Stromal cell of bone marrow (primary cell): Measurements from ENCODE around the gene HOMER3.

Experiments used
- DNase-seq: peaks from one replicate; pipeline ENCODE4 v3.0.0-alpha.2; 2012; ENCODE audit warnings: low read depth

HOMER3 gene

DNA sequence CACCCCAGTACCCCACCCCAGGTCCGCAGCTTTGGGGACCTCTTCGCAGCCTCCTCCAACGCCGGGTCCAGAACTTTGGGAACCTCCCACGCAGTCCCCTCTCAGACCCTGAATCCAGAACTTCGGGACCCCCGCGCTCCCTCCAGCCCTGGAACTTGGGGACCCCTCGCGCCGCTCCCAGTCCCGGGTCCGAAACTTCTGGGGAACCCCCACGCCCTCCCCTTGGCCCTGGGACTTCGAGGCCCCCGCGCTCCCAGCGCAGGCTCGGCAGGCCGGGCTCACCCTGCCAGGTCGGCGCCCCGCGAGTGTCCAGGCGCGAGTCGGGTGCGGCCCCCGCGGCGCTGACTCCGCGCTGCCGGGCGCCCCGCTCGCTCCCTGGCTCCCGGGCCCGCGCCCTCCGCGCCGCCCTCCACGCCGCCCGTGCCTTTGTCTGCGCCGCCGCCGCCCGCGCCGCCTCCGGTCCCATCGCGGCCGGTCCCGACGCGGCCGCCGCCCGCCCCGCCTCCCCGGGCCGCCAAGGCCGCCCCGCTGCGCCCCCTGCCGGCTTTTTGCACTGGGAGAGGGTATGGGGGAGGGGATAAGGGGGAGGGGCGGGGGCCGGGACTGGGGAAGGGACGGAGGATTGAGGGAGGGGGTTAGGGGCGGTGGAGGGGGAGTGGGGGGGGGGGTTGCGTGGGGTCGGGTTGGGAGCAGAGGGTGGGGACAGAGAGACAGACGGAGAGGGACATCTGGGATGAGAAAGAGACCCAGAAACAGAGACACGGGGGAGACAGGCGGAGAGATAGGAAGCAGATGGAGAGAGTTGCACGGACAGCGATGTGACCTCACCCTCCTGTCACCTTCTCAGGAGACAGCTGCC lies at the start of gene HOMER3:
TSS of gene HOMER3 (minus strand) at position 449 of the 859 bp plus-strand sequence. CDS start 2,235 bp downstream, outside the sequence.
- peak; percentile 43 for DNase-seq

DNA sequence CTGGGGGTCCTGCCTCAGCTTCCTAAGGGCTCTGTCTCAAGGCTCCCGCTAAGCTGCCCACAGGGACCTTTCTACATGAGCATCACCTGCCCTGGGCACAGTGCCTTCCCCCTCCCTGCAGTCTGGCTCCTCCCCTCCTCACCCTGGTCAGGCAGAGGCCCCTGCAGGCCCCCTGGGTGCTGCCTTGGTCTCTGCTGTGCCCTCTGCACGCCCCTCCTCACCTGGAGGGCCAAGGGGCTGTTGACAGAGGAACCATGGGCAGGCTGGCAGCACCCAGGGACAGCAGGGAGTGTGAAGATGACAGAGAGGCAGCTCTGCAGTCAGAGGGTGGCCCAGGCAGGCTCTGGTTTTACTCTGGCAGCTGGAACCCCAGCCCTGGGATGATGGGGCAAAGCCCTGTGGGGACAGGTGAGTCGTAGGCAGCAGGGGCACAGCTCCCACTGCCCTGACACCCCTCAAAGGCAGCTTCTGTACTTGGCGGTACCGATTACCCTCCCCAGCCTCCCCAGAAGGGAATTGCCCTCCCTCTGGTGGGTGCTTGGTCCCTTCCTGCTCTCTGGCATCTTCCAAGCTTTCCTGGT lies 49.2 kb upstream of the HOMER3 start:
- no peak for DNase-seq

DNA sequence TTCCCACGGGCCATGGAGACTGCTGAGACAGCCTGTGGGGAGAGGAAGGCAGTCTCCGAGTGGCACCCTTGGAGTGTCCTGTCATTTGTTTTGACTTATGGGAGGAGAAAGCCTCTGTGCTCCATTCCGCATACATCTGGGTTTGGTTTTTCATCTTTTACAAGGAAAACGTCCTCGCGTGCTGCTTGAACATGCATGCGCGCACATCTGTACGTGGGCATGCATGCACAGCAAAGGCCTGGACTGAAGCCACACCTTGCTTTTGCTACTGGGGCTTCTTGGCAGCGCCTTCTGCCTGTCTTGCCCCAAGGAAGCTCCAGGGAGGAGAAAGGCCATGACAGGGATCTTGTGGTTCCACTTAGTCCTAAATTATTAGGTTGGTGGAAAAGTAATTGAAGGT lies 48.3 kb upstream of the HOMER3 start:
- DNase-seq: no peak

DNA sequence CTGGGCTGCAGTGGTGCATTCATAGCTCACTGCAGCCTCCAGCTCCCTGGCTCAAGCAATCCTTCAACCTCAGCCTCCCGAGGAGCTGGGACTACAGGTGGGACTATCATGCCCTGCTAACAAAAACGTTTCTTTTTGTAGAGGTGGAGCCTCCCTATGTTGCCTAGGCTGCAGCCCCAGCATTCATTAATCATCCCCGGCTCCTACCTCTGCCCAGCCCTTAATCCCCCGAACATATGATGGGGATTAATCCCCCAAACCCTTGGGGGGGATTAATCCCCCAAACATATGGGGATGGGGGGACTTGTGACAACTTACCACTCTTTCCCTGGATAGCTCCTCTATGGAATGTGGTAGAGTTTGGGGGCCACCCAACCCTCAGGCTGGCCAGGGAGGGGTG lies 46.4 kb upstream of the HOMER3 start:
- DNase-seq: no peak

DNA sequence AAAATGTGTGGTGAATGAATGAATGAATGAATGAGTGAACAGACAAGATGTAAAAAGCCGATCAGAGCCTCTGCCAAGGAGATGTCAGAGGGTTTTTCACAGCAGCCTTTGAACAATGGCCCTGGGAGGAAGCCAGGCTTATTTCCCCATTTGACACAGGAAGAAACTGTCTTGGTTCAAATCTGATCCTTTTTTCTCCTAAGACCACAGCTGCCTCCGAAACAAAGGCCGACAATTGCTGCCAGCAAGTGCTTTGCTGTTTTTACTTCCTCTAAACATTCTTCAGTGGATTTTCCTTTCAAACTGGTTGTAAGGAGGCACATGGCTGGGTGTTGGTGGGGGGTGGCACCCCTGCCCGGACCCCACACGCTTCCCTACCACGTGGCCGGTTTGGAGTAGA lies 44.2 kb upstream of the HOMER3 start:
- no peak for DNase-seq

DNA sequence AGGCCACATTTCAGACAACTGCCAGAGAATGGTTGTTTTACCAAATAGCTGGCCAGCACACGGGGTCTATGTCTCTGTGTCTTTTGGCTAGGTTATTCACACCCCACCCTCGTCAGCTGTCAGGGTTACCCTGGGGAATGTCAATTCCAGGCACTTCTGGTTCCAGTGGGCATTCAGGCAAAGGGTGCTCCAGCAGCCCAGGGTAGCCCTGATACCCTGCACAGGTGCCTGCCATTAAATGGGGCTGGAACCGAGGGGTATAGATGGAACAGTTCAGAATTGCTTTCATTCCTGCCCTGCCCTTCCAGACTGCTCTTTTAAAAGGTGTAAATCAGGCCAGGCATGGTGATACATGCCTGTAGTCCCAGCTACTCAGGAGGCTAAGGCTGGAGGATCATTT lies 43.2 kb upstream of the HOMER3 start:
- no peak for DNase-seq

DNA sequence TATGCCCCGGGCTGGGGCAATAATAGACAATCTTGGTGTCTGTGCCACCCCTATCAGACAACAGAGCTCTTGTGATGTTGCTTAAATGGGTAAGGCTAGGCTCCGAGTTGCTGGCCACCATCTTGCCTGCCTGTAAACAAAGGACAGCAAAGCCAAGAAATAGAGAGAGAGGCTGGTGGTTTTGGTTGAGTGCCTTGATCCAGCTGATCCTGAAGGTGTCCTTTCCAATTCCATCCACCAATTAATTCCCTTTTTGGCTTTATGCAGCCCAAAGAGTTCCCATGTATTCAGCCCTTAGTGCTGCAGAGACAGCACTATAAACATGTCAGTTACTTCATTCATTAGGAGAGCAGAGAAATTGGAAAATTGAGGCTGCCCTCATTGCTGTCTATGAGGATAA lies 41.7 kb upstream of the HOMER3 start:
- no peak for DNase-seq

DNA sequence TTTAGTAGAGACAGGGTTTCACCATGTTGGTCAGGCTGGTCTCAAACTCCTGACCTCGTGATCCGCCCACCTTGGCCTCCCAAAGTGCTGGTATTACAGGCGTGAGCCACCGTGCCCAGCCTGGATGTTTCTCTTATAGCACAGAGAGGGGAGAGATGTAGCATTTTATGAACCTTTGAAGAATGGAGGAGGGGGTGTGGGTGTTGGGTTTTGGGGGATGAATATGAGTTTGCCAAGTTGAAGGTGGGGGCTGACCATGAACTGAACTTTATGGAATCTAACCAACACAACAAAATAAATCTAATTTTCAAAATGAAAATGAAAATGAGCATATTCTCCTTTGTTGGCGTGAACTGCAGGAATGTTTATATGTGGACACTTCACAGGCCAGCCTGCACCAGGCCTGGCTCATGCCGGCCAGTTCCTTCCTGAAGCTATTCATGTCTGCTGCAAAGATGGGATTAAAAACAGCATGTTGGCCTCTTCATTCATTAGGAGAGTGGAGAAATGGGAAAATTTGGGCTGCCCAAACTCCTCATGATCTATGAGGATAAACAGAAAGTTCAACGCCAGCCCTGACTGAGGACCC lies 39.5 kb upstream of the HOMER3 start:
- no peak for DNase-seq

DNA sequence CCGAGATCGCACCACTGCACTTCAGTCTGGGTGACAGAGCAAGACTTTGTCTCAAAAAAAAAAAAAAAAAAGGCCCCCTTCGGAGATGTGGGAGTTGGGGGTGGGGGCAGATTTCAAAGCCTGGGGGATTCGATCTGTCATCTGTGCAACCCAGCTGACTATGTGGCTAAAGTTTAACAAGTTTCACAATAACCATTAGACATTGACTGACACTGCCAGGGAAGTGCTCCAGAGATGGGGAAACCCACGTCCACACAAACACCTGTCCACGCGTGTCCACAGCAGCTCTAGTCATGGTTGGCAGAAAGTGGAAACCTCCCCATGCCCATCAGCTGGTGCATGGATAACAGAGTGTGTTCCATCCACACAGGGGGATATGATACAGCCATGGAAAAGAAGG lies 37.6 kb upstream of the HOMER3 start:
- no peak for DNase-seq

DNA sequence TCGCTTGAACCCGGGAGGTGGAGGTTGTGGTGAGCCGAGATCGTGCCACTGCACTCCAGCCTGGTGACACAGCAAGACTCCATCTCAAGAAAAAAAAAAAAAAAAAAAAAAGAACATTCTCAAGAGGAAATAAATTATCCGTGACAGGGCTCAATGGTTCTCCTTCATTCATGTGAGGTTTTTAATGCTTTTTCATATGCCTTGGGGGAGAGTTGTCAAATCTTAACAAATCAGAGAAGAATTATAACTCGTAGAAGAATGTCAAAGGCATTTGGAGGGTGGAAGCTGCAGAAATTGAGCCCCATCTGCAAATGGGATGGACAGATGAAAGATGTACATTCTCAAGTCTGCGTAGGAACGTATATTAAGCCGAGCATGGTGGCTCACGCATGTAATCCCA lies 34.9 kb upstream of the HOMER3 start:
- no peak for DNase-seq

DNA sequence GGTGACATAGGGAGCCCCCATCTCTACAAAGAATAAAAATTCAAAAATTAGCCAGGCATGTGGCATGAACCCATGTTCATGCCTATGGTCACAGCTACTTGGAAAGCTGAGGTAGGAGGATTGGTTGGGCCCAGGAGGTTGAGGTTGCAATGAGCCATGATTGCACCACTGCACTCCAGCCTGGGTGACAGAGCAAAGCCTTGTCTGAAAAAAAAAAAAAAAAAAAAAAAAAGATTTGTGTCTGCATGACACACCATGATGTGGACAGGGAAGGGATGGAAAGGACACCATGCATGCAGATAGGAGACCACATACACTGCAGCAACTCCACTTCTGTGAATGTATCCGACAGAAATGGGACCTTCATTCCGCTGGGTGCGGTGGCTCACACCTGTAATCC lies 34.0 kb upstream of the HOMER3 start:
- no peak for DNase-seq

DNA sequence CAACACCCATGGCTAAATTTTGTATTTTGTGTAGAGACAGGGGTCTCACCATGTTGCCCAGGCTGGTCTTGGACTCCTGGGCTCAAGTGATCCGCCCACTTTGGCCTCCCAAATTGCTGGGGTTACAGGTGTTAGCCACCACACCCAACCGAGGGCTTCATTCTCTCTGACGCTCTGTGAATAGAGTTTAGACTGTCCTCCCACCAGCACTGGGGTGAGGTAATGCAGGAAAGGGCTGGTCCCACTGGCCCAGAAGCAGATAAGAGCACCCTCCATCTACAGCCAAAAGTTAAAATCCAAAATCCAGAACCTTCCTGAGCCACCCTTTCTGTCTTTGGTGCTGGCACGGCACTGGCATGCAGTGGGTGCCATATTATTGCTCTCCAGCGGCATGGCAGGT lies 31.8 kb upstream of the HOMER3 start:
- DNase-seq: no peak

DNA sequence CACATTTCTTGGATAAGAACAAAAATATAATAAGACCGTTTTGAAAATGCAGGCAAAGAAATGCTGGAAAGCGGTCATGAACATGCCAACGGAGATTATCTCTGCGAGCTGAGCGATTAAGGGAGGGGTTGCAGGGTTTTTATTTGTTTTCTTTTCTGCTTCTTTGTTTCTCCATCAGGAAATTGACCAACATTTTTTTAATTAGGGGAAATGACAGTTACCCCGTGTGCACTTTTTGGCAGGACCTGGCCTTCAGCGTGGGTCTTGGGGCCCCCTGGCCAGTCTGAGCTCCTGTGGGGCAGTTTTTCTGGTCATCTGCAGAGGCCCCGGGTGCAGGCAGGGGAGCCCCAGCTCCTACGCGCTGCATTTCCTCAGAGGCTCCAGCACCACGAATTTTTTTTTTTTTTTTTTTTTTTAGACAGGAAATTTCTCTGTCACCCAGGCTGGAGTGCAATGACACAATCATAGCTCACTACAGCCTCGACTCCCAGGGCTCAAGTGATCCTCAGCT lies 31.3 kb upstream of the HOMER3 start:
- no peak for DNase-seq

DNA sequence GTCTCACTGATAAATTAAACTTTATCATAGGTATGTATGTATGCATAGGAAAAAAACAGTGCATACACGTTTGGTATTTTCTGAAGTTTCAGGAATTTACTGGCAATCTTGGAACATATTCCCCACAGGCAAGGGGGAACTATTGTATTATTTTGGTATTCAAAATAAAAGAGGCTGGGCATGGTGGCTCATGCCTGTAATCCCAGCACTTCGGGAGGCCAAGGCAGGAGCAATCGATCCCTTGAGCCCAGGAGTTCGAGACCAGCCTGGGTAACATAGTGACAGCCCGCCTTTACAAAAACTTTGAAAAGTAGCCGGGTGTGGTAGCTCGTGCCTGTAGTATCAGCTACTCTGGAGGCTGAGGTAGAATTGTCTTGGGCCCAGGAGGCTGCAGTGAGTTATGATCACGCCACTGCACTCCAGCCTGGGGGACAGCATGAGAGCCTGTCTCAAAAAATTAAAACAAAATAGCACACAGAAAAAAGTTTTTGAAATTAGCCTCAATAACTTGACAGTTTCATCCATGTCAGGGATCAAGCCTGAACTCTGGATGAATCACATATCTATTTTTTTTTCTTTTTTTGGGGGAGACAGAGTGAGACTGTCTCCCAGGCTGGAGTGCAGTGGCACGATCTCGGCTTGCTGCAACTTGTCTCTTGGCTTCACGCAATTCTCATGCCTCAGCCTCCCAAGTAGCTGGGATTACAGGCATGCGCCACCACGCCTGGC lies 29.1 kb upstream of the HOMER3 start:
- no peak for DNase-seq

DNA sequence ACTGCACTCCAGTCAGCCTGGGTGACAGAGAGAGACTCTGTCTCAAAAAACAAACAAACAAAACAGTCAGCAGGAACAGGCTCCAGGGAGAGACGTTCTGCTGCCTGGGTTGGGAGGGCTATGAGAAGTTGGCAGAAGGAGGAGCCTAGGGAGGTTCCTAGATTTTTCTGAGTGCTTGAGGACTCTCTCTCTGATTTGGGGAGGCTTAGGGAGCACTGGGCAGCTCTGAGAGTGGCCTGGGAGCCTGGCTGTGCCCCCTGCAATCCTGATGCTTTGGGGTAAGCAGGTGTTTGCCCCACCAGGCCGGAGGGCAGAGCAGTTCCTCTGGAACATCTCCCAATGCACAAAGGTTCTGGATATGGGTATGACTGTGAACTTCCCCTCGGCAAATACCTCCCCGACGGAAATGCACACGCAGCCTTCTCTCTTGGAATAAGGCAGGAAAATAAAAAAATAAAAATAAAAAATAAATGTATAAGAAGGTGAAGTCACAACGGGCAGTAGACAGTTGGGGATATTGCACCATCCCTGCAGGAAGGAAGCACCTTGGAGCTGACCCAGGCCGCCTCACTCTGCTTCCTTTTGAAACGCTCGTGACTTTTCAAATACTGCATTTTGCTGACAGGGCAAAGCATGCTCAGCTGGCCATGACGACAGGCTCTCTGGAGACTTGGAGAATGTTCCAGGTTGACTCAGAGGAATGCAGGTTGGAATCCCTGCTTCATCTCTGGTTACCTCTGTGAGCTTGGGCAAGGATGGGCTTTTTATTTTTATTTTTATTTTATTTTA lies 26.5 kb upstream of the HOMER3 start:
- no peak for DNase-seq

DNA sequence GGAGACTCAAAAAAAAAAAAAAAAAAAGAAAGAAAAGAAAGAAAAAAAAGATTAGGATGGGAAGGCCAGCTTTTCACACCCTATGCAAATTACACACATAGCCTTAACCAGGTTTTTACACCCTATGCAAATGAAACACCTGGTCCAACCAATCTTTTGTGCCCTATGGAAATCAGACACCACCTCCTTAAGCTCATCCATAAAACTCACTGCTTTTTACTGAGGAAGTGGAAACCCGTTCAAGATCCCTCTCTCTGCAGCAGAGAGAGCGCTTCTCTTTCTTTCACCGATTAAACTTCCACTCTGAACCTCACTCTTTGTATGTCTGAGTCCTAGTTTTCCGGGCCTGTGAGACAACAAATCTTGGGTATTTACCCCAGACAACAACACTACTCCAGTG lies 25.3 kb upstream of the HOMER3 start:
- no peak for DNase-seq

DNA sequence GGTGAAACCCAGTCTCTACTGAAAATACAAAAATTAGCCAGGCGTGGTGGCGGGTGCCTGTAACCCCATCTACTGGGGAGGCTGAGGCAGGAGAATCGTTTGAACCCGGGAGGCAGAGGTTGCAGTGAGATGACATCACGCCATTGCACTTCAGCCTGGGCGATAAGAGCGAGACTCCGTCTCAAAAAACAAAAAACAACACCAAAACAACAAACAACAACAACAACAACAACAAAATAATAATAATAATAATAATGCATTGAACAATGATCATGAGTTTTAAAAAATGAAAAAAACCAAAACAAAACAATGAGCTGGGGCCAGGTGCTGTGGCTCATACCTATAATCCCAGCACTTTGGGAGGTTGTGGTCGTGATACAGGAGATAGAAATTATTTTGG lies 23.1 kb upstream of the HOMER3 start:
- DNase-seq: no peak

DNA sequence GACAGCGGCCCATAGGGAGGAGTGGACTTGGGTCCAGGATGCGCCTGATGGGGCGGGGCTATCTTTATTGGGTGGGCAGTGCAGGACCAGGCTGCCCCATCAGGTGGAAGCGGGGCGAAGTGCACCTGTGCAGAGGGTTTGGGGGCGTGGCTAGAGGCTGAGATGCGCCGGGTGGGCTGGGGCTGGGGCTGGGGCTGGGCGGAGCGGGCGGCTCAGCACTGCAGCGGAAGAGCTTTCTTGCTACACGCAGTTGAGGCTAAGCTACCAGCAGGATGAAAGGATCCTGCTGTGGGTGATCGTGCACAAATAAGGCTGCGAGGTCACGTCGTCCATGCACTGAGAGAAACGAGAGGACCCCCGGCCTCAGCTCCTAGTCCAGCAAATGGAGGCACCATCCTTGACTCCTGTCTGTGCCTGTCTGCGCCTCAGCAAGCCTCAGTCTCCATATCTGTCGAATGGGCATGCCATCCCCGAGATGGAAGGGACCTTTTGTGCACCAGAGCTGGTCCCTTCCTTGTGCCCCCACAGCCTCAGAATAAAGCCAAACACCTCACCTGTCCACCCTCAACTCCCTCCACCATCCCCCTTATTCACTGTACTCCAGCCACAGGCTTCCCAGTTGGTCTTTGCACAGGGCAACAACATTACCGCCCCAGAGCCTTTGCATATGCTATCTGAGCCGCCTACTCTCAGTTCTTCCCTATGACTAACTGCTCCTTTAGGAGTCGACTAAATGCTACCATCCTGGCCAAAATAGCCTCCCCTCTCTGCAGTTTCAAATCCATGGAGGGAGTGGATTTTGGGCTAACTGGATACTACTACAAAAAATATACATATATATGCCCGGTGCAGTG lies 21.0 kb upstream of the HOMER3 start:
- DNase-seq: no peak

DNA sequence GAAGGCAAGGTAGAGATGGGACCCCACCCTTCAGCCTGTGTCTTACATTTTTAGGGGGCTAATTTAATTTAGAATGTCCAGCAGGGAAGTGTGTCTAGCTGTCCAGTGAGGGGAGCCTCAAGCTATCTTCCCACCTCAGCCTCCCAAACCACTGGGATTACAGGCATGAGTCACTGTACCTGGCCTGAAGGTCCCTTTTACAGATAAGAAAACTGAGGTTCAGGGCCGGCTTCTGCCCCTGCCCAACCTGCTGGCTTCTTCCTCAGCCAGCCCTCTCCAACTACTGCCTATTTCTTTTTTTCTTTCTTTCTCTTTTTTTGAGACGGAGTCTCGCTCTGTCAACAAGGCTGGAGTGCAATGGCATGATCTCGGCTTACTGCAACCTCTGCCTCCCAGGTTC lies 19.4 kb upstream of the HOMER3 start:
- no peak for DNase-seq

DNA sequence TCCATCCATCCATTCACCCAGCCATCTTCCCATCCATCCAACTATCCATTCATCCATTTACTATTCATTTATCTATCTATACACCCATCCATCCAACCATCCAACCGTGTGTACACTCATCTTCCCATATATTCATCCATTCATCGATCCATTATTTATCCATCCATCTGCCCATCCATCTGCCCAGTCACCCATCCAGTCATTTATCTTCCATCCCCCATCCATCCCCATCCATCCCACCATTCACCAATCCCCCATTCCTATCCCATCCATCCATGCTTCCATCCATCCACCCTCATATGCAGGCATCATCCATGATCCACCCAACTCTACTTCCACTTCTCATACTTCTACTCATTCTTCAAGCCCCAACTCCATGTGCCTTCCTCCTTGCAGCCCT lies 14.0 kb upstream of the HOMER3 start:
- DNase-seq: no peak

DNA sequence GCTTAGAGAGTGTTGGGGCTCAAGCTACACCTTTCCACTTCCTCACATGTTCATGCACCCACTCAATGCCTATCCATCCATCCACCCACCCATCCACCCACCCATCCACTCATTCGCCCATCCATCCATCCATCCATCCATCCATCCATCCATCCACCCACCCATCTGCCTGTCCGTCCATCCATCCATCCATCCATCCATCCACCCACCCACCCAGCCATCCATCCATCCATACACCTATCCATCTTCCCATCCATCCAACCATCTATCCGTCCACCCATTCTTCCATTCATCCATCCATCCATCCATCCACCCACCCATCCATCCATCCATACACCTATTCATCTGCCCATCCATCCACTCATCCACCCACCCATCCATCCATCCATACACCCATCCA lies 13.1 kb upstream of the HOMER3 start:
- no peak for DNase-seq
